Measurements from ENCODE around the gene POM121C. TPM values are rescaled to one million over a fixed set of nuclear protein-coding genes. Genes with fewer than 3 reads are reported as not detected.
A peak's percentile ranks its signal among the peaks of the same experiment; 100 is the strongest.
"Not testable (repeated sequence)": the region's sequence is repeated elsewhere in the genome, so short reads cannot be mapped to it uniquely, and the experiment has no call there.

POM121C gene
- total RNA-seq, 1 donor from 2014 or later: 66.4 TPM

GRCh38 chr7:75416787-75417186 lies 69.3 kb downstream of the POM121C start:
- H3K4me1 Mint-ChIP-seq (ENCODE audit: unreplicated experiment); H3K9me3 Mint-ChIP-seq (ENCODE audit: unreplicated experiment); H3K36me3 Mint-ChIP-seq (ENCODE audit: low read depth, unreplicated experiment); DNase-seq (ENCODE audit: low spot score); H3K4me3 Mint-ChIP-seq (ENCODE audit: unreplicated experiment); H3K27ac Mint-ChIP-seq (ENCODE audit: unreplicated experiment); H3K27me3 Mint-ChIP-seq (ENCODE audit: unreplicated experiment): not testable (repeated sequence)

GRCh38 chr7:75415829-75416373 lies 70.2 kb downstream of the POM121C start:
- not testable (repeated sequence) for H3K36me3 Mint-ChIP-seq (ENCODE audit: low read depth, unreplicated experiment)

GRCh38 chr7:75415428-75415817 lies 70.7 kb downstream of the POM121C start:
- not testable (repeated sequence) for H3K9me3 Mint-ChIP-seq (ENCODE audit: unreplicated experiment)

More at GRCh38 chr7:75415829-75416373, 70.2 kb downstream of the POM121C start:
- H3K4me1 Mint-ChIP-seq (ENCODE audit: unreplicated experiment); H3K4me3 Mint-ChIP-seq (ENCODE audit: unreplicated experiment); H3K9me3 Mint-ChIP-seq (ENCODE audit: unreplicated experiment); H3K27ac Mint-ChIP-seq (ENCODE audit: unreplicated experiment); DNase-seq (ENCODE audit: low spot score); H3K27me3 Mint-ChIP-seq (ENCODE audit: unreplicated experiment): not testable (repeated sequence)

GRCh38 chr7:75414708-75415427 lies 71.2 kb downstream of the POM121C start:
- H3K4me1 Mint-ChIP-seq (ENCODE audit: unreplicated experiment); H3K27me3 Mint-ChIP-seq (ENCODE audit: unreplicated experiment); H3K27ac Mint-ChIP-seq (ENCODE audit: unreplicated experiment); H3K4me3 Mint-ChIP-seq (ENCODE audit: unreplicated experiment); DNase-seq (ENCODE audit: low spot score); H3K9me3 Mint-ChIP-seq (ENCODE audit: unreplicated experiment); H3K36me3 Mint-ChIP-seq (ENCODE audit: low read depth, unreplicated experiment): not testable (repeated sequence)

More at GRCh38 chr7:75415428-75415817, 70.7 kb downstream of the POM121C start:
- H3K27ac Mint-ChIP-seq (ENCODE audit: unreplicated experiment); H3K27me3 Mint-ChIP-seq (ENCODE audit: unreplicated experiment); H3K36me3 Mint-ChIP-seq (ENCODE audit: low read depth, unreplicated experiment); H3K4me1 Mint-ChIP-seq (ENCODE audit: unreplicated experiment); DNase-seq (ENCODE audit: low spot score); H3K4me3 Mint-ChIP-seq (ENCODE audit: unreplicated experiment): not testable (repeated sequence)

GRCh38 chr7:75414204-75414603 lies 71.9 kb downstream of the POM121C start:
- H3K9me3 Mint-ChIP-seq (ENCODE audit: unreplicated experiment); DNase-seq (ENCODE audit: low spot score); H3K27me3 Mint-ChIP-seq (ENCODE audit: unreplicated experiment); H3K4me1 Mint-ChIP-seq (ENCODE audit: unreplicated experiment); H3K4me3 Mint-ChIP-seq (ENCODE audit: unreplicated experiment); H3K36me3 Mint-ChIP-seq (ENCODE audit: low read depth, unreplicated experiment); H3K27ac Mint-ChIP-seq (ENCODE audit: unreplicated experiment): not testable (repeated sequence)

- not testable (repeated sequence) for DNase-seq (ENCODE audit: low spot score); H3K4me3 Mint-ChIP-seq (ENCODE audit: unreplicated experiment); H3K4me1 Mint-ChIP-seq (ENCODE audit: unreplicated experiment); H3K9me3 Mint-ChIP-seq (ENCODE audit: unreplicated experiment); H3K27me3 Mint-ChIP-seq (ENCODE audit: unreplicated experiment); H3K36me3 Mint-ChIP-seq (ENCODE audit: low read depth, unreplicated experiment); H3K27ac Mint-ChIP-seq (ENCODE audit: unreplicated experiment)
Measured at GRCh38 chr7:75410823-75411173, 75.3 kb downstream of the POM121C start.

GRCh38 chr7:75409880-75410822 lies 75.9 kb downstream of the POM121C start:
- H3K4me3 Mint-ChIP-seq (ENCODE audit: unreplicated experiment): peak overlapping the region; percentile 86
- not testable (repeated sequence) for H3K4me1 Mint-ChIP-seq (ENCODE audit: unreplicated experiment); H3K9me3 Mint-ChIP-seq (ENCODE audit: unreplicated experiment); H3K36me3 Mint-ChIP-seq (ENCODE audit: low read depth, unreplicated experiment); DNase-seq (ENCODE audit: low spot score); H3K27ac Mint-ChIP-seq (ENCODE audit: unreplicated experiment); H3K27me3 Mint-ChIP-seq (ENCODE audit: unreplicated experiment)

- not testable (repeated sequence) for H3K27me3 Mint-ChIP-seq (ENCODE audit: unreplicated experiment); DNase-seq (ENCODE audit: low spot score); H3K27ac Mint-ChIP-seq (ENCODE audit: unreplicated experiment); H3K4me1 Mint-ChIP-seq (ENCODE audit: unreplicated experiment); H3K4me3 Mint-ChIP-seq (ENCODE audit: unreplicated experiment); H3K9me3 Mint-ChIP-seq (ENCODE audit: unreplicated experiment); H3K36me3 Mint-ChIP-seq (ENCODE audit: low read depth, unreplicated experiment)
Measured at GRCh38 chr7:75404663-75405062, 81.4 kb downstream of the POM121C start.

GRCh38 chr7:75403455-75404443 lies 82.3 kb downstream of the POM121C start:
- H3K27ac Mint-ChIP-seq (ENCODE audit: unreplicated experiment); H3K4me3 Mint-ChIP-seq (ENCODE audit: unreplicated experiment); H3K36me3 Mint-ChIP-seq (ENCODE audit: low read depth, unreplicated experiment); H3K27me3 Mint-ChIP-seq (ENCODE audit: unreplicated experiment); DNase-seq (ENCODE audit: low spot score); H3K4me1 Mint-ChIP-seq (ENCODE audit: unreplicated experiment); H3K9me3 Mint-ChIP-seq (ENCODE audit: unreplicated experiment): not testable (repeated sequence)

GRCh38 chr7:75400575-75400974 lies 85.5 kb downstream of the POM121C start:
- not testable (repeated sequence) for H3K27ac Mint-ChIP-seq (ENCODE audit: unreplicated experiment); H3K36me3 Mint-ChIP-seq (ENCODE audit: low read depth, unreplicated experiment); DNase-seq (ENCODE audit: low spot score); H3K4me1 Mint-ChIP-seq (ENCODE audit: unreplicated experiment); H3K27me3 Mint-ChIP-seq (ENCODE audit: unreplicated experiment); H3K4me3 Mint-ChIP-seq (ENCODE audit: unreplicated experiment); H3K9me3 Mint-ChIP-seq (ENCODE audit: unreplicated experiment)
